NCI-H460 (cell line): Measurements from ENCODE around the gene IL17RA. TPM values are rescaled to one million over a fixed set of nuclear protein-coding genes. Genes with fewer than 3 reads are reported as not detected.

ENCODE experiments used
- DNase-seq: peaks from one replicate; pipeline ENCODE4 v3.0.0-alpha.2; 2016; ENCODE audit warnings: low read depth; ENCODE audit errors: extremely low read depth
- total RNA-seq: library from RNA; depleted of rRNA; stranded (reverse); fragments of >200 nt; shearing (Covaris generic); gene quantifications from 2 replicates; pipeline ENCODE4 v1.2.3, GENCODE V29; 2014

Gene IL17RA
- total RNA-seq, 1 experiment from 2014 or later: 3.4 TPM

DNA sequence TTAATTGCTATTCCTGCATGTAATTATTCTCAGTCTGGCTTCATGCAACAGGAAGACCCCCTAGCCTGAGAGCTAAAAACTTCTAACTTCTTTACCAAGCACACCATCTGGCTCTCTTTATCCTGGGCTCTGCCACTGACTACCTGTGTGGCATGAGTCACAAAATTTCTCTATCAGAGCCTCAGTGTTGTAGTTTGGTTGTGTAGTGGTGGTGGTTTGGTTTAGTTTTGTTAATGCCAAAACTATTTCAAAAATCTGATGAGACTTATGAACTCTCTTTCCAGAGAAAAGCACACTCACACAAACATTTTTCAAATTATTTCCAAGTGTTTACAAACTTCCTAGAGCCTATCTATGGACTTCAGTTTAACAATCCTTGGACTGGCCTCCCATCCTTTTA, 7.5 kb upstream of the IL17RA start:
- no peak for DNase-seq

DNA sequence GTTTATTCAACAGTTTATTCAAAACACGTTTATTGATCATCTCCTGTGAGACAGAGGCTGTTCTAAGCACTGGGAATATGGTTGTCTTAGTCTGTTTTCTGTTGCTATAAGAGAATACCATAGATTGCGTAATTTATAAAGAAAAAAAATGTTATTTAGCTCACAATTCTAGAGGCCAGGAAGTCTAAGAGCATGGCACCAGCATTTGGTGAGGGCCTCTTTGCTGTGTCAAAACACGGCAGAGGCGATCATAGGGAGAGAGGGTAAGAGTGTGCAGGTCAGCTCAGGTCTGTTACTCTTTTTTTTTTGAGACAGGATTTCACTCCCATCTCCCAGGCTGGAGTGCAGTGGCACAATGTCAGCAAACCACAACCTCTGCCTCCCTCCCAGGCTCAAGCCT, 5.2 kb upstream of the IL17RA start:
- DNase-seq: no peak

DNA sequence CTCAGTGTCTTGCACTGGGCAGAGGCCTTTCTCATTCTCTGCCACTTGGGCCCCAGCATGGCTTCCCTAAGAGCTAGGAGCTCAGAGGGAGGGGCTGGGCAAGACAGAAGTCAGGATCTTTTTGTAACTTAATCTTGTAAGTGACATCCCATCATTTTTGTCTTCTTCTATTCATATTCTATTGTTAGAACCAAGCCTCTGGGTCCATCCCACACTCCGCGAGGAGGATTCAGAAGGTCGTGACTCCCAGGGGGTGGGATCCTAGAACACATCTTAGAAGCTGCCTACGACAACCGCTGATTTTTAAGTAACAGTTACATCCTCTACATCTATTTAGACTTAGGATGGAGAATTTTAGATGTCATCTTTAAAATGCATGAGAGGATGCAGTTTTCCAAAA, 1.5 kb upstream of the IL17RA start:
- no peak for DNase-seq

DNA sequence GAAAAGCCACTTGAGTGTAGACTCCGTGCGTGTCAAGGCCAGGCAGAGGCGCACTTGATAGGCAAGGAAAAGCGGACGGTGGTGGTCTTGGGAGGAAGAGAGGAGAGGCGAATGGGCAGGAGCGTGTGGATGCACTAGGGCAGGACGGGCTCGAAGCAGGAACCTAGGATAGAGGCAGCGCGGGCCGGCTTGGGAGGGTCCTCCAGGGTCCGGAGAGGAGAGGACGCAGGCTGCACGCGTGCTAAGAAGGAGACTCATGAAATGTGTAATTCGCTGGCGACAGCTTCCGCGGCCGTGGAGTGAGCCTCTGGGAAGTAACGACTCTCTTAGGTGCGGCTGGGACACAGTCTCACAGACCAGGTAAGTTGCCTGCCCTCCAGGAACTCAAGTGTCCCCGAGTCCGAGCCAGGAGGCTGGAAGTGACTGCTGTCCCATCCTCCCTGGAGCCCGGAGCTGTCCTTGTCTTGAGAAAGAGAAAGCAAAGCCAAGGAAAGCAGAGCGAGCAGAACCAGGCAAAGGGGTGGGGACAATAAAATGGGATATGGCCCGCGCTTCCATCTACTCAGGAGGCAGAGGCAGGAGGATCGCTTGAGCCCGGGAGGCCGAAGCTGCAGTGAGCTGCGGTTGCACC, 874 bp upstream of the IL17RA start:
- no peak for DNase-seq

DNA sequence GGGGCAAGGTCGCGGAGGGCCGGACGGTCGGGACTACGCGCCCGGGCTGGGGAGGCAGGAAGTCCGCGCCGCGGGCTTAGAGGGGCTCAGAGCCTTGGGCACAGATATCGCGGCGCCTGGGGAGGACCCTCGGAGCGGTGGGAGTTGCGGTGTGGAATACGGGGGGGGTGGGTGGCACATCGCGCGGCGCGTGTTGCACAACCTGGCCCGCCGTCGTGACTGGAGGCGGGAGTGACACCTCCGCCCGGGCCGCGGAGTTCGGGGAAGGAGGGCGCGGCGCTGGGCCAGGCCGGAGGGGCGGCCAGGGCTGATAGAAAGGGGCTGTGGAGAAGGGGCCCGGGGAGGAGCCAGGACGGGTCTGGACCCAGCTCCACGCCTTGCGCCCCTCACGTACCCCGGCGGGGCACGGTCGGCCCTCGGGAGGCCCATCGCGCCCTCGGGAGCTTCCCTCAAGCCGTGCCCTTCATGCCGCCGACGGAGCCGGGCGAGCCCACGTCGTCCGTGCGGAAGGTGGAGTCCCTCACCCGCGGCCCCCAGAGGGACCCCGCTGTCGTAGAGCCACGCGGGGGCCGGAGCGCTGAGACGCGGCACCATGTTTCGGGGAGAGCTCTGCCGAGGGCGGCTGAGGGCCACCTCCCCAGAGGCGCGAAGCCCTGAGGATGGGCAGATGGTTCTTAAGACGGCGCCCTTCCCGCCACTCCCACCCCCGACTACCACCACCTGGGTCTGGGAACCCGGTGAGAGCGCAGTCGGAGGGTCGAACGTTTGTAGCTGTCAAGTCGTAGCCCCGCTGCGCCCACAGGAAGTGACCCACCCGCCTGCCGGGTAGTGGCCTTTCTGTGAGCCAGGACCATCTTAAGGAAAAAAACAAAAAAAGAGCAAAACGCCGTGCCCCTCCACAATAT, 729 bp downstream of the IL17RA start:
- no peak for DNase-seq

DNA sequence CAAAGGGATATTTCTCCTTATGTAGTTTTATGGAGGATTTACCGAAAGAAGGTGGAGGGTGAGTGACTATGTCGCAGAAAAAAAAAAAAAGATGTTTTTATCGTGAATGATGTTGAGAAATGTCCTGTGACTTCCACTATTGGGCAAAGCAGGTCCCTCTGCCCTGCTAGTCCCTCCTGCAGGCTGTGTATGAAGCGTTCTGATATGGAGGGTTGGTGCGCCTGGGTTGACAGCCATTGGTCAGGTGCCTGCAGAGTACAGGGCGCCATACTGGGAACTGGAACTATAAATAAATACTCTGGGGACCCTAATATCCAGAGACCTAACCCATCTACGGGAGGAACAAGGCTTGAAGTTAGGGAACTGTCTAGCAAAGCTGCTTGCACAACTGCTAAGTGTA, 1.5 kb downstream of the IL17RA start:
- DNase-seq: no peak

DNA sequence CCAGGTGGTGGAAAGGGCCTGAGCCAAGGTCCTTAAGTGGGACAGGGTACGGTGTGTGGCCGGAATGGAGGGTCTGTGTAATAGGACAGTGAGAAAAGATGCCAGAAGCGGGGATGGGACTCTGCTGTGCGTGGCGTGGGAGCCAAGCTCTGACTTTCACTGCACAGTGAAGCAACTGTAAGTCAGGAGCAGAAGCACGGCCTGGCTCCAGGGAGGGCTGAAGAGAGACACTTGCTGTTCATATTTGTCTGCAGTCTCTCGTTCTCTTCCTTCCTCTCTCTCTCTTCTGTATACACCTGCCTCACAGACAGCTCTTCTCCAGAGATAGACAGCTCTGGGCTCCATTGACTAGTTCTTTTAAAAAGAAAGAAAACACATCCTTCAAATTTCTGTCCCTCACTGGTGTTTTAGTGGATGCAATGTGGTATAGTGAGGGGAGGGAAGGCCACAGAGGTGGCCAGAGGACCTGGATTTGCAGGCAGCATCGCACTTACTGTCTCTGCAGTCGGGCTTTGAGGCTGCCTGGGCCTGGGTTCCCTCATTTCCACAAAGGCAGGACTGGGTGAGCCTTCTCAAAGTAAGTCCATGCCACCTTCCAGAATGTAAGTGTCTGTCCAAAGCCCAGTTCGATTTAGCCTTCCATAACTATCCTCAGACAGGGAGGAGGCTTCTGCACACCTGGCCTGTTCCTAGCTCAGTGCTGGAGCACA, 2.1 kb downstream of the IL17RA start:
- DNase-seq: no peak

DNA sequence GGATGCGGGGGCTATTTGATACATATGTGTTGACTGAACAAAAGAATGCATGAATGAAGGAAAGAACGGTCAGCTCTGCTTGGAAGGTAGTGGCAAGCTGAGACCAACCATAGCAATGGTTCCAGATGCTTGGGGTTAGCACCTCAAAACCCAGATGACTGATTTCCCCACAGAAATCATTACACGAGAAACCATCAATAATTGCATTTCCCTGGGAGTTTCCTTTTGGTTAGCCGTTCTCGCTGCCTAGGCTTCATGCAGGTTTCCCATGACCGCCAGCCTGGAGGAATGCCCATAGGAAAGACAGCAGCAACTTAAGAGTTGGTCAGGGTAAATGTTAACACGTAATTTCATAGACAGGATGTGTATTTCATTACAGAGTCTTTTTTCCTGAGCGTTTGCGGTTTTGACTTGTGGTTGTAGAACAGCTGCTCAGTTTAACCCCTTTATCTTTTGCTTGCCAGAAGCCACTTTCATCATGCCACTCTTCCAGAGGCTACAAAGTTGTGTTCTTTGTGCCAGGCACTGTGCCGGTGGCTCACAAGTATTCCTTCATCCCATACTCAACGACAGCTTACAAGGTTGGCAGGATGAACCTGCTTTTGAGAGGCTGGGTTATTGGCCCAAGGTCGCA, 2.8 kb downstream of the IL17RA start:
- no peak for DNase-seq

DNA sequence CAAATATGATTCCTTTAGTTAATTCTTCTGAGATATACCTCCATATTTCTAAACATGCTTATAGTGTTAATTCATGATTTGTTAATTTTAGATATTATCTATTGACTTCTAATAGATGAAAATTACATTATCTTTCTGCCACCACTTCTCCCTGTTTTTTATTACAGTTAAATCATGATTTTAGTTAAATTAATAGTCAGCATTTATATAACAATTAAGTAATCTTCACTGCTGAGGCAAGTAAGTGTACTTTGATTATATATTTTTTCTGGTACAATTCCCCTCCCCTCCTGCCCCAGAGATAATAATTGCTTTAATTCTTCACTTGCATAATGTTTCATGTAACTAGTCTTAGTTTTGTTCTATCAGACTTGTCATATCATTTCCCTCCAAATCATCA, 5.8 kb downstream of the IL17RA start:
- DNase-seq: no peak

DNA sequence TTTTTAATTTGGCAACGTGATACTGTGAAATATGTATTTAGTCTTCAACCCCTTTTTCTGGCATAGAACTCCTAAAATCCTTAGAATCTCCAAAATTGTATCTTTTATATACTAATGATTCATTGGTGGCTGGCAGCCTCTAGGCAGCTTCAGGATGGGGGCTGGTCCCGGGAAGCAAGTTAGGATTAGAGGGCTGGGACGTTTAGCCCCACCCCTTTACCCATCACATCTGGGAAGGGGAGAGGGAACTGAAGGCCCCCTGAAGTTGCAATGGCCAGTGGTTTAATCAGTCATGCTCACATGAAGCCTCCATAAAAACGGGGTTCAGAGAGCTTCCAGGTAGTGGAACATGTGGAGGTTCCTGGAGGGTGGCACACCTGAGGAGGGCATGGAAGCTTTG, 7.1 kb downstream of the IL17RA start:
- DNase-seq: no peak

DNA sequence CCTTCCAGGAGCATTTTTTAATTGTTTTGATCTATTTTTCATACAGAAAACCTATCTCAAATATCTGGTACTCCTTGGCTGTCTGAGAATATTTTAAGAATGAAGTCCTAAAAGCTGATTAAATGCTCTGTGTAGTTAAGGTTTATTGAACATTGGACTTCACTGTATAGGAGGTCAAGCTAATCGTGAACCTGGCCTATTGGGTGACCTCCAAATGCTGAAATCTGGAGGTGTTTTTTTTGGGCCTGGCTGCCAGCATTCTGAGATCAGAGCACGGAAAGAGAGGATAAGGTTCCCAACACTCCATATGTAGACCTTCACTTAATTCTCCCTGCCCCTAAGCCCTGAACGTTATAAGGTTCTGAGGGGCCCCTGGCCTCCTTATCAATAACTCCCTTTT, 8.3 kb downstream of the IL17RA start:
- no peak for DNase-seq

DNA sequence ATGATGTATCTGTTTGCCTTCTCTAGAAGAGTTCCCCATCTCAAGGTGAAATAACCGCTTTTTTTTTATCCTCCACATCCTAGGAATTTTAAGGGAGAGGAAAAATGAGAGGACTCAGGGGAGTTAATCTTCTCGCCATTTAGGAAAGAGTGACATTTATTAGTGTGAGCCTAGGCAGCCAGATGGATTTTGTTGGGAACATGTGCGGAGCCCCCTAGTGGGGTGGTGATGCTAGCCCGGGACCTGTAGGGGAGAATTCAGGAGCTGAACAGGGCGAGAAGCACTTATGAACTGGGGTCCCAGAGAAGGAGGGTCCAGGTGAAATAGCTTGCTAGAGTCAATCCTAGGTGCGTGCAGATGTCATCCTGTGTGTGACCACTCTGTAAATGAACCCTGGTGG, 10.7 kb downstream of the IL17RA start:
- DNase-seq: no peak

DNA sequence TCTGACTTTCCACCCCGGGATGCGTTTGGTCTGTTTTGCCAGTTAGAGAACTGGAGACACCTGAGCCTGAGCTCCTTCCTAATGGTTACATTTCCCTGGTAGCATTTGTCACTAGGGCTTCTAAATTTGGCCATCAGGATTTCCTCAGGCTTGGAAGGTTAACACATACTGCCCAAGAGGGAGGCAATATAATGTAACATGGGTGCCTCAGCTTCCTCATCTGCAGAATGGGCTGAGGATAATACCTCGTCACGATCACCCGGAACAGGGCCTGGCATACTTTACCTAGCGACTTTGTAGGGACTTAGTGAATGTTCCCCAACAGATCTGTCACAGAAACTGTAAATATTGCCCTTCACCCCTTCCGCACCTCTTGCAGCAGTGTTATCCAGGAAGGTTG, 11.3 kb downstream of the IL17RA start:
- no peak for DNase-seq

DNA sequence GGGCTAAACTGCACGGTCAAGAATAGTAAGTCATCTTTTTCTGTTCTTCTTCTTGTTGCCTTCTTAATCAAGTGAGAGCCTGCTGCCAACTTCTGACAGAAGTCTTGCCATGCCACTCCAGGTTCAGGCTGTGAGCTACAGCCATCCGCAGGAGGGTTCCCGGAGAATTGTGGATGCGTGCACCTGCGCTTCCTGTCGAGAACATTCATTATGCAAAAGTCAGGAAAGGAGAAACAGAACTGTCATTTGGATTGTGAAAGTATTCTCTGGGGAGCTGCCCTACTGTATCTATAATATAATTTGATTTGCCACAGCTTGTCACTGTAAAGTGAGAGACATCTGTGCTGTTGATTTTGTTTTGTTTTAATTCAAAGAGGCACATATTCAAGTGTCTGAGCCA, 12.3 kb downstream of the IL17RA start:
- DNase-seq: no peak

DNA sequence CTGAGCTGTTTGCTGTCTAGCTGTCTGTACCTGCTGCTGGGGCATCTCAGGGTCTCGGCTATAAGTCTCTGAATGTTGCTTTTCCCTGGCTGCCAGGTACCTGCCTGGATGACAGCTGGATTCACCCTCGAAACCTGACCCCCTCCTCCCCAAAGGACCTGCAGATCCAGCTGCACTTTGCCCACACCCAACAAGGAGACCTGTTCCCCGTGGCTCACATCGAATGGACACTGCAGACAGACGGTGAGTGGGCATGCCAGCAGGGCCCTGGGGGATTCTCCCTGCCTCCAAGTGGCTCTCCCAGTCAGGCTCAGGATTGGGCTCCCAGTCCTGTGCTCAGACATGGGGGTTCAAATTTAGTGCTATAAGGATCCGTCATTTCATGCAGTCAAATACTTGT, 12.9 kb downstream of the IL17RA start:
- DNase-seq: no peak

DNA sequence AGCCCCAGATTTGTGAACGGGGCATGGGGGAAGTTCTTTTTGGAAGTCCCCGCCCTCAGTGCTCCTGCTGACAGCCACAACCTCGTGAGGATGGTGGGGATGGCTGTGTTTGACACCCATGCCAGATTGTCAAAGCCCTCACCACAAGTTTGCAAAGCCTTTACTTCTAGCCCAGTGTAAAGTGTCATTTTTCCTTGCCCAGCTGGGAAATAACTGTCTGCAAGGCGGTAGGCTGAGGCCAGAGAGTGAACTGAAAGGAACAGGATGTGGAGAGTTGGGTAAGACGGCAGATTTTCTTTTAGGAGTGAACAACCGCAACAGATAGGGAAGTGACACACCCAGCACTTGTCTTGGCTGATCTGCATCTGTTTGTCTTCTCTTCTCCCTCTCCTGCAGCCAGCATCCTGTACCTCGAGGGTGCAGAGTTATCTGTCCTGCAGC, 13.6 kb downstream of the IL17RA start:
- no peak for DNase-seq

DNA sequence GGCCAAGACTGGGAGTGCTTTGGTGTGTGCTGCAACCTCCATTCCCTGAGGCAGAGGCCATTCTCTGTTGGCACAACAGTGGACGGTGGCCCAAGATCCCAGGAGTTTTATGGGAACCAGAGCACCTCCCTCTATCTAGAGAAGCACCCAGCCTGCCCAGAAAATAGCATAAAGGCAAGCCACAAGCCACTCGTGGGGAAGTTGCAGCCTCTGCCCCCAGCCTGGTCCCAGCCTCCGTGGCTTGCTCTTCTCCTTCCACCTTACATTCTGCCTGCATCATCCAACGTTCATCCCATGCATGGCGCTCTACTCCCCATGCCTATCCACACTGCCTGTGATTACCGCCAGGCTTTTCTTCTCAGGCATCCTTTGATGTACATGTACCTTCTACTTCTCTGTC, 15.8 kb downstream of the IL17RA start:
- no peak for DNase-seq

DNA sequence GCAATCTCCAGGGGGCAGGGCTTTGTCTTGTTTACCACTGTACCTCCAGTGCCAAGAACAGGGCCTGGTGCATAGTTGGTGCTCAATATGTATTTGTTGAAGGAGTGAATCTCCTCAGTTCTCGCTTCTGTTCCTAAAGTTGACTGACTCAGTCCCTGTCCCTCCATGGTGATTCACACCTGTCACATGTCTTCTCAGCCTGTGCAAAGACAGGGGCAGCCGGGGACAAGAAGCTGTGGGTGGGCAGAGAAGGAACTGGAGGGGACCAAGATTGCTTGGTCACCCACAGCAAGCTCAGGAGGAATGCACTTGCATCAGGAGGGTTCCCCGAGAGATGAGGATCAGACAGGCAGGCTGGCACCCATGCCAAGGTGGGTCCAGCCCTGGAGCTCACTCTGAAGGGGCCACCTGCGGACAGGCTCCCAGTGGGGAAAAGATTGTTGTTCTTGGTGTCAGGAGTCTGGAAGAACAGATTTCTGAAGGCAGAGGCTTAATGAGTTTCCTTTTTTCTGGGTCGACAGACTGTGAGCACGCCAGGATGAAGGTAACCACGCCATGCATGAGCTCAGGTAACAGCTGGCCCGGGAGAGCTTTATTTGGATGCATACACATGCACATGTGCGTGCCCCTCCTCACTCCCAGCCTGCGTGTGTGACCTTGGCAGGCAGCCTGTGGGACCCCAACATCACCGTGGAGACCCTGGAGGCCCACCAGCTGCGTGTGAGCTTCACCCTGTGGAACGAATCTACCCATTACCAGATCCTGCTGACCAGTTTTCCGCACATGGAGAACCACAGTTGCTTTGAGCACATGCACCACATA, 16.9 kb downstream of the IL17RA start:
- DNase-seq: no peak

DNA sequence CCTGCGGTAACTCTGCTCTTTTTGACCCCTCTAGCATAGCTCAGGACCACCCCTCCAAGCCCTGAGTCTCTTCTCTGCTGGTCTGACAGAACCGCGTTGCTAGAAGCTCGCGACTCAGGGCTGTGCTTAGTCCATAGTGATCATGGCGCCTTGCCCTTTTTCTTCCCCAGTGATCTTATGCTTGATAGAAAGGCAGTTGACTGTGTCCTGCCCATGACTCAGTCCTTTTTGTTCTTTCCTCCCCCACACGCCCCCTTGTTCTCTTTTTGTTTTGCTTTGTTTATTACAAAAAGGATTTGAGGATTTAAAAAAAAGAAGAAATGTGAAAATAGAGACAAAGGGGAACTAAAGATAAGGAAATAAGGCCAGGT, 17.5 kb downstream of the IL17RA start:
- no peak for DNase-seq

DNA sequence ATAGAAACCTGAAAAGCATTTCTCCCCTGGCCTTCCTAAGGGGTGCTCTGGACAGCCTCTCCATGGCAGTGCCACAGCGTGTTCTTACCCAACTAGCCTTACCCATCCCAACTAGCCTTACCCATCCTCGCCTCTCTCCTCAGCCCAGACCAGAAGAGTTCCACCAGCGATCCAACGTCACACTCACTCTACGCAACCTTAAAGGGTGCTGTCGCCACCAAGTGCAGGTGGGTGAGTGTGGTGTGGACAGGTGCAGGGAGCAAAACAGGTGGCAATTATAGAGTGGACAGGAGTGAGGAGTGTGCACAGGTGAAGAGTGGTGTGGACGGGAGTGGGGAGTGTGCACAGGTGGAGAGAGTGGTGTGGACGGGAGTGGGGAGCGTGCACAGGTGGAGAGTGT, 18.6 kb downstream of the IL17RA start:
- DNase-seq: no peak
